HCT116 (cell line): Measurements from ENCODE around the gene SPTBN4. TPM values are rescaled to one million over a fixed set of nuclear protein-coding genes. Genes with fewer than 3 reads are reported as not detected.

Source experiments
- ATAC-seq: fragments of 200-7000 bp; cut with Tn5 transposase; 2 replicates; pipeline ENCODE4 v1.9.1; 2020; ENCODE audit warnings: mild to moderate bottlenecking, moderate library complexity
- BruUV-seq: library from RNA; stranded (reverse); fragments of 400-500 nt; replicated peaks from 2 replicates; lab custom pipeline; 2021; lab: Mats Ljungman, UMichigan
- CTCF ChIA-PET: fragments of 300-600 bp; sonication (Branson Sonifier 250); formaldehyde crosslinking; loops from one replicate; lab custom pipeline; 2021; ENCODE audit warnings: antibody characterized with exemption; lab: Charles Lee
- POLR2A ChIA-PET: fragments of 300-600, 350-600 bp; sonication (Branson Sonifier 250); formaldehyde crosslinking; loops from one replicate; lab custom pipeline; 2021; ENCODE audit warnings: antibody characterized with exemption; lab: Charles Lee
- RAD21 ChIA-PET, 2 experiments: fragments of 300-600 bp; sonication (Branson Sonifier 250); formaldehyde crosslinking; loops; one replicate each; lab custom pipeline; 2023; ENCODE audit warnings: low total read pairs in 2 of 2; ENCODE audit not compliant: uncharacterized antibody in 2 of 2, unreplicated experiment in 2 of 2, low non-redundant PET in 1 of 2; lab: Charles Lee
- DNase-seq: peaks from one replicate; pipeline ENCODE4 v3.0.0-alpha.2; 2010; ENCODE audit warnings: low read depth, low spot score
- H2AFZ ChIP-seq: fragments of 200-600 bp; shearing (Covaris generic), sonication (generic); 2 replicates; pipeline ENCODE4 v1.6.1; 2017; ENCODE audit warnings: low read depth, mixed run types, mixed read lengths, antibody characterized with exemption, low read length; ENCODE audit not compliant: poor library complexity, severe bottlenecking
- H3K27ac ChIP-seq: 2 replicates; pipeline ENCODE4 v1.5.1; 2012; ENCODE audit warnings: low read depth, low read length
- H3K27me3 ChIP-seq: fragments of 200-600 bp; sonication (generic); 2 replicates; pipeline ENCODE4 v1.6.1; 2016; ENCODE audit warnings: mixed run types, low read length, mixed read lengths; ENCODE audit not compliant: insufficient read depth
- H3K36me3 ChIP-seq, 2 experiments: fragments of 200-500 bp in 1 of 2; fragments of 200-600 bp in 1 of 2; sonication (Bioruptor generic) in 1 of 2; sonication (generic) in 1 of 2; 2 replicates each; pipeline versions ENCODE4 v1.5.1 to v1.6.1; 2014 to 2016; ENCODE audit warnings: low read length in 2 of 2, inconsistent platforms in 1 of 2, mixed read lengths in 1 of 2, mixed run types in 1 of 2; ENCODE audit not compliant: insufficient read depth in 2 of 2, control insufficient read depth in 1 of 2
- H3K4me1 ChIP-seq, 2 experiments: fragments of 200-600 bp in 1 of 2; sonication (generic) in 1 of 2; 2 replicates each; pipeline versions ENCODE4 v1.5.1 to v1.6.1; 2012 to 2017; ENCODE audit warnings: low read length in 2 of 2, inconsistent platforms in 1 of 2, mild to moderate bottlenecking in 1 of 2, mixed read lengths in 1 of 2, mixed run types in 1 of 2, moderate library complexity in 1 of 2; ENCODE audit not compliant: insufficient read depth in 2 of 2, control insufficient read depth in 1 of 2
- H3K4me2 ChIP-seq: fragments of 200-600 bp; sonication (generic); 2 replicates; pipeline ENCODE4 v1.6.1; 2017; ENCODE audit warnings: mixed run types, low read length, mixed read lengths
- H3K4me3 ChIP-seq, 2 experiments: fragments of 200-600 bp in 1 of 2; sonication (generic) in 1 of 2; replicated peaks in 1 of 2; 2 replicates each; pipeline ENCODE4 v1.5.1; 2011 to 2016; ENCODE audit warnings: low read length in 2 of 2, control low read depth in 1 of 2, low read depth in 1 of 2, mild to moderate bottlenecking in 1 of 2, mixed read lengths in 1 of 2, mixed run types in 1 of 2
- H3K79me2 ChIP-seq: fragments of 200-600 bp; sonication (generic); 2 replicates; pipeline ENCODE4 v1.6.1; 2017; ENCODE audit warnings: mild to moderate bottlenecking, mixed run types, low read length, moderate library complexity, mixed read lengths; ENCODE audit not compliant: insufficient read depth
- H3K9ac ChIP-seq: fragments of 200-600 bp; sonication (generic); 2 replicates; pipeline ENCODE4 v1.6.1; 2016; ENCODE audit warnings: low read length, mixed read lengths
- H3K9me2 ChIP-seq: fragments of 200-600 bp; sonication (generic), shearing (Covaris generic); 2 replicates; pipeline ENCODE4 v1.6.1; 2017; ENCODE audit warnings: mixed run types, mild to moderate bottlenecking, moderate library complexity; ENCODE audit not compliant: insufficient read depth
- H3K9me3 ChIP-seq, 2 experiments: fragments of 200-500 bp in 1 of 2; fragments of 200-600 bp in 1 of 2; sonication (Bioruptor generic) in 1 of 2; sonication (generic) in 1 of 2; 2 replicates each; pipeline ENCODE4 v1.6.1; 2014 to 2017; ENCODE audit warnings: low read length in 2 of 2, mixed read lengths in 2 of 2, inconsistent platforms in 1 of 2, low read depth in 1 of 2, mild to moderate bottlenecking in 1 of 2, mixed run types in 1 of 2, moderate library complexity in 1 of 2; ENCODE audit not compliant: control insufficient read depth in 1 of 2, insufficient read depth in 1 of 2
- H4K20me1 ChIP-seq: fragments of 200-600 bp; sonication (generic), shearing (Covaris generic); 2 replicates; pipeline ENCODE4 v1.6.1; 2017; ENCODE audit warnings: mixed run types, mild to moderate bottlenecking, moderate library complexity; ENCODE audit not compliant: insufficient read depth
- CBX3 ChIP-seq: IDR thresholded peaks from 2 replicates; pipeline ENCODE4 v1.6.1; 2012; ENCODE audit warnings: low read depth
- EZH2 ChIP-seq: fragments of 200-600 bp; sonication (generic); IDR thresholded peaks from 2 replicates; pipeline ENCODE4 v1.6.1; 2017; ENCODE audit warnings: antibody characterized with exemption, mixed run types
- JUND ChIP-seq: IDR thresholded peaks from 2 replicates; pipeline ENCODE4 v1.6.1; 2012
- POLR2A ChIP-seq: IDR thresholded peaks from 2 replicates; pipeline ENCODE4 v1.7.0; 2011; ENCODE audit warnings: borderline replicate concordance; ENCODE audit not compliant: insufficient read depth, insufficient read length; ENCODE audit errors: extremely low read depth
- POLR2AphosphoS5 ChIP-seq: IDR thresholded peaks from 2 replicates; pipeline ENCODE4 v1.6.1; 2011; ENCODE audit warnings: mild to moderate bottlenecking, low read depth, low read length, moderate library complexity
- RAD21 ChIP-seq: IDR thresholded peaks from 2 replicates; pipeline ENCODE4 v1.6.1; 2012; ENCODE audit warnings: low read depth, mild to moderate bottlenecking
- SP1 ChIP-seq: IDR thresholded peaks from 2 replicates; pipeline ENCODE4 v1.6.1; 2012; ENCODE audit warnings: low read depth
- SRF ChIP-seq: IDR thresholded peaks from 2 replicates; pipeline ENCODE4 v1.6.1; 2012; ENCODE audit warnings: low read depth
- YY1 ChIP-seq: IDR thresholded peaks from 2 replicates; pipeline ENCODE4 v1.6.1; 2011; ENCODE audit warnings: low read length, low read depth, moderate library complexity, mild to moderate bottlenecking; ENCODE audit not compliant: insufficient replicate concordance; ENCODE audit errors: extremely low read depth
- intact Hi-C: fragments of 100-400 bp; cut with micrococcal nuclease; formaldehyde crosslinking; loops from 2 replicates; pipeline ENCODE4 v1.10.0; 2022
- total RNA-seq: library from RNA; stranded (reverse); gene quantifications from one replicate; pipeline ENCODE4 v1.2.1, GENCODE V29; 2021; ENCODE audit not compliant: unreplicated experiment
- TF ChIP-seq, protein P1 (sequence below): IDR thresholded peaks from 2 replicates; pipeline ENCODE4 v1.6.1; 2011; ENCODE audit warnings: mild to moderate bottlenecking, low read length, moderate library complexity; ENCODE audit not compliant: insufficient replicate concordance; ENCODE audit errors: extremely low read depth
- TF ChIP-seq, protein P2 (sequence below): IDR thresholded peaks from 2 replicates; pipeline ENCODE4 v1.6.1; 2012
- TF ChIP-seq, protein P3 (sequence below): IDR thresholded peaks from 2 replicates; pipeline ENCODE4 v1.6.1; 2012
- TF ChIP-seq, protein P4 (sequence below), 3 experiments: fragments of 200-600 bp in 1 of 3; sonication (generic) in 1 of 3; IDR thresholded peaks in 2 of 3; conservative IDR thresholded peaks in 1 of 3; 2 replicates each; pipeline ENCODE4 v1.5.1; 2012 to 2017; ENCODE audit warnings: low read depth in 2 of 3, low read length in 2 of 3, antibody characterized with exemption in 1 of 3, borderline replicate concordance in 1 of 3, control low read depth in 1 of 3, mild to moderate bottlenecking in 1 of 3, mixed read lengths in 1 of 3, mixed run types in 1 of 3, moderate library complexity in 1 of 3; ENCODE audit not compliant: insufficient read depth in 1 of 3

The SPTBN4 gene
- total RNA-seq, 1 experiment from 2014 or later: 4.6 TPM

DNA sequence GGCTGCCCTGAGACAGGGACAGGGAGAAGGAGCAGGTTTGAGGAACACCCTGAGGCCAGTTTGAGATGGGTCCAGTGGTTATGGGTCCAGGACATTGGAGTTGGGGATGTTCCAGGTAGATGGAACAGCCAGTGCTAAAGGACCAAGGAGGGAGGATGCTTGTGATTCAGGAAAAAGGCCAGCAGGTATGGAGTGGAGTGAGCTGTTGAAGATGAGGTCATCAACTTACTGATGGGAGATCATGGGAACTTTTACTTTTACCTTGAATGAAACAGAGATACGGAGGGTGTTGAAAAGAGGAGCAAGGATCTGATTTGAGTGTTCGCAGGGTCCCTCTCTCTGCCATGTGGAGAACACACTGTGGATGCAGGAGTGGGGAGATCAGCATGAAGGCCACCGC is 25.5 kb downstream of the SPTBN4 start (continued):
- TF ChIP-seq, protein P1, sequence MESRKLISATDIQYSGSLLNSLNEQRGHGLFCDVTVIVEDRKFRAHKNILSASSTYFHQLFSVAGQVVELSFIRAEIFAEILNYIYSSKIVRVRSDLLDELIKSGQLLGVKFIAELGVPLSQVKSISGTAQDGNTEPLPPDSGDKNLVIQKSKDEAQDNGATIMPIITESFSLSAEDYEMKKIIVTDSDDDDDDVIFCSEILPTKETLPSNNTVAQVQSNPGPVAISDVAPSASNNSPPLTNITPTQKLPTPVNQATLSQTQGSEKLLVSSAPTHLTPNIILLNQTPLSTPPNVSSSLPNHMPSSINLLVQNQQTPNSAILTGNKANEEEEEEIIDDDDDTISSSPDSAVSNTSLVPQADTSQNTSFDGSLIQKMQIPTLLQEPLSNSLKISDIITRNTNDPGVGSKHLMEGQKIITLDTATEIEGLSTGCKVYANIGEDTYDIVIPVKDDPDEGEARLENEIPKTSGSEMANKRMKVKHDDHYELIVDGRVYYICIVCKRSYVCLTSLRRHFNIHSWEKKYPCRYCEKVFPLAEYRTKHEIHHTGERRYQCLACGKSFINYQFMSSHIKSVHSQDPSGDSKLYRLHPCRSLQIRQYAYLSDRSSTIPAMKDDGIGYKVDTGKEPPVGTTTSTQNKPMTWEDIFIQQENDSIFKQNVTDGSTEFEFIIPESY: no peak
- TF ChIP-seq POLR2A (no peak), EZH2 (no peak)
- TF ChIP-seq, protein P2, sequence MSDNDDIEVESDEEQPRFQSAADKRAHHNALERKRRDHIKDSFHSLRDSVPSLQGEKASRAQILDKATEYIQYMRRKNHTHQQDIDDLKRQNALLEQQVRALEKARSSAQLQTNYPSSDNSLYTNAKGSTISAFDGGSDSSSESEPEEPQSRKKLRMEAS: no peak
- TF ChIP-seq, protein P3, sequence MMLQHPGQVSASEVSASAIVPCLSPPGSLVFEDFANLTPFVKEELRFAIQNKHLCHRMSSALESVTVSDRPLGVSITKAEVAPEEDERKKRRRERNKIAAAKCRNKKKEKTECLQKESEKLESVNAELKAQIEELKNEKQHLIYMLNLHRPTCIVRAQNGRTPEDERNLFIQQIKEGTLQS: no peak

DNA sequence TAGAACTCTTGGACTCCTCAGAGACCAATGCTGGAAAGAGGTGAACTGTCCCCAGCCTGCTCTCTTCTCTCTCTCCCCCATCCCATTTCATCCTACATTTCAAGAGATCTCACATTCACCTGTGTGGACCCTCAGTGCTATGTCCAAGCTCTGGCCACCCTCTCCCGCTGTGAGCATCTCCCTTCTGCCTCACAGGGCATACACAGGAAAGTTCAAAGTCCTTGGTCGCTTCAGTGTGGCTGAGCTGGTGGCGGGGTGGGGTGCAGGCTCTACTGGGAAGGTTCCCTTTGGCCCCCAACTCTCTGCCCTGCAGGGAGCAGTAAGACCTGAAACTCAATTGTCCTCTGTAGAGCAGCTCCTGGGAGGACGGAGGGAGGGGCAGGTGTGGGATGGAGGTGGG is 27.0 kb downstream of the SPTBN4 start:
- H3K36me3 ChIP-seq: no peaks in the 10 kb centered on the region
- ChIA-PET RAD21 (no interaction called here), POLR2A (no interaction called here), CTCF (no interaction called here)
- BruUV-seq: no TSS peak
- no peak overlapping the region for H2AFZ ChIP-seq
- no peaks in the 10 kb centered on the region for H3K4me1 ChIP-seq
- no peaks in the 10 kb centered on the region for H3K9me3 ChIP-seq
- H3K27ac ChIP-seq: no peak overlapping the region
- no peaks in the 10 kb centered on the region for H3K79me2 ChIP-seq
- ATAC-seq (no peak), DNase-seq (no peak)
- intact Hi-C loops: no loop called here
- no peaks in the 10 kb centered on the region for H3K9me2 ChIP-seq
- peaks cover 5% of the 10 kb centered on the region for H3K27me3 ChIP-seq
- H3K9ac ChIP-seq: no peak overlapping the region
- H3K4me2 ChIP-seq: no peak overlapping the region
- H4K20me1 ChIP-seq: no peaks in the 10 kb centered on the region
- TF ChIP-seq POLR2AphosphoS5 (no peak), YY1 (no peak), JUND (no peak), SRF (no peak), SP1 (no peak), EZH2 (no peak), RAD21 (no peak), CBX3 (no peak), POLR2A (no peak)
- TF ChIP-seq, protein P3: no peak
- TF ChIP-seq, protein P4, sequence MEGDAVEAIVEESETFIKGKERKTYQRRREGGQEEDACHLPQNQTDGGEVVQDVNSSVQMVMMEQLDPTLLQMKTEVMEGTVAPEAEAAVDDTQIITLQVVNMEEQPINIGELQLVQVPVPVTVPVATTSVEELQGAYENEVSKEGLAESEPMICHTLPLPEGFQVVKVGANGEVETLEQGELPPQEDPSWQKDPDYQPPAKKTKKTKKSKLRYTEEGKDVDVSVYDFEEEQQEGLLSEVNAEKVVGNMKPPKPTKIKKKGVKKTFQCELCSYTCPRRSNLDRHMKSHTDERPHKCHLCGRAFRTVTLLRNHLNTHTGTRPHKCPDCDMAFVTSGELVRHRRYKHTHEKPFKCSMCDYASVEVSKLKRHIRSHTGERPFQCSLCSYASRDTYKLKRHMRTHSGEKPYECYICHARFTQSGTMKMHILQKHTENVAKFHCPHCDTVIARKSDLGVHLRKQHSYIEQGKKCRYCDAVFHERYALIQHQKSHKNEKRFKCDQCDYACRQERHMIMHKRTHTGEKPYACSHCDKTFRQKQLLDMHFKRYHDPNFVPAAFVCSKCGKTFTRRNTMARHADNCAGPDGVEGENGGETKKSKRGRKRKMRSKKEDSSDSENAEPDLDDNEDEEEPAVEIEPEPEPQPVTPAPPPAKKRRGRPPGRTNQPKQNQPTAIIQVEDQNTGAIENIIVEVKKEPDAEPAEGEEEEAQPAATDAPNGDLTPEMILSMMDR (IDR thresholded peaks at IDR 0.05 in 2 of 3, conservative IDR thresholded peaks at IDR 0.05 in 1 of 3; ENCODE audit: borderline replicate concordance in 1 of 3, insufficient read depth in 1 of 3, low read depth in 2 of 3, low read length in 2 of 3): no peak
- no peak overlapping the region for H3K4me3 ChIP-seq
